Neural progenitor cell (in vitro differentiated cells): ENCODE measurements around the gene ZFYVE19. TPM values are rescaled to one million over a fixed set of nuclear protein-coding genes. Genes with fewer than 3 reads are reported as not detected.

ENCODE experiments used
- DNase-seq: peaks from one replicate; pipeline ENCODE4 v3.0.0-alpha.2; 2016; ENCODE audit warnings: low spot score
- H2AFZ ChIP-seq: fragments of 200-600 bp; sonication (generic); replicated peaks from 2 replicates; pipeline ENCODE4 v1.6.1; 2016; ENCODE audit warnings: antibody characterized with exemption
- H3F3A ChIP-seq: fragments of 200-600 bp; sonication (generic); 2 replicates; pipeline ENCODE4 v1.6.1; 2016; ENCODE audit warnings: antibody characterized with exemption, low read depth
- H3K27ac ChIP-seq: fragments of 200-600 bp; sonication (generic); 2 replicates; pipeline ENCODE4 v1.5.1; 2016; ENCODE audit warnings: mild to moderate bottlenecking
- H3K27me3 ChIP-seq: fragments of 200-600 bp; sonication (generic); 2 replicates; pipeline ENCODE4 v1.6.1; 2016; ENCODE audit warnings: mild to moderate bottlenecking, moderate library complexity
- H3K36me3 ChIP-seq: fragments of 200-600 bp; sonication (generic); 2 replicates; pipeline ENCODE4 v1.5.1; 2016
- H3K4me1 ChIP-seq: fragments of 200-600 bp; sonication (generic); 2 replicates; pipeline ENCODE4 v1.6.1; 2016; ENCODE audit warnings: mixed run types
- H3K4me2 ChIP-seq: fragments of 200-600 bp; sonication (generic); 2 replicates; pipeline ENCODE4 v1.6.1; 2016
- H3K4me3 ChIP-seq: fragments of 200-600 bp; sonication (generic); 2 replicates; pipeline ENCODE4 v1.5.1; 2016
- H3K79me2 ChIP-seq: fragments of 200-600 bp; sonication (generic); 2 replicates; pipeline ENCODE4 v1.6.1; 2016; ENCODE audit warnings: low read depth
- H3K9ac ChIP-seq: fragments of 200-600 bp; sonication (generic); 2 replicates; pipeline ENCODE4 v1.6.1; 2016
- H3K9me3 ChIP-seq: fragments of 200-600 bp; sonication (generic); 2 replicates; pipeline ENCODE4 v1.5.1; 2016; ENCODE audit warnings: low read depth
- H4K20me1 ChIP-seq: fragments of 200-600 bp; sonication (generic); 2 replicates; pipeline ENCODE4 v1.6.1; 2016; ENCODE audit warnings: low read depth
- H3K27ac Mint-ChIP-seq: 3 replicates; pipeline ENCODE4 v1.8.0; 2021; ENCODE audit warnings: mixed read lengths
- H3K27me3 Mint-ChIP-seq: 2 replicates; pipeline ENCODE4 v1.8.0; 2022; ENCODE audit warnings: low read depth, mild to moderate bottlenecking, inconsistent platforms, moderate library complexity, mixed read lengths; ENCODE audit not compliant: insufficient read depth
- H3K36me3 Mint-ChIP-seq: 3 replicates; pipeline ENCODE4 v1.8.0; 2021; ENCODE audit warnings: mixed read lengths
- H3K4me1 Mint-ChIP-seq: 3 replicates; pipeline ENCODE4 v1.8.0; 2021; ENCODE audit warnings: mixed read lengths
- H3K4me3 Mint-ChIP-seq: 3 replicates; pipeline ENCODE4 v1.8.0; 2021; ENCODE audit warnings: mild to moderate bottlenecking, moderate library complexity, mixed read lengths
- H3K9me3 Mint-ChIP-seq: 3 replicates; pipeline ENCODE4 v1.8.0; 2020; ENCODE audit warnings: mixed read lengths
- EZH2 ChIP-seq: fragments of 200-600 bp; sonication (generic); IDR thresholded peaks from 2 replicates; pipeline ENCODE4 v1.6.1; 2017; ENCODE audit warnings: antibody characterized with exemption, mild to moderate bottlenecking, moderate library complexity
- EZH2phosphoT487 ChIP-seq: fragments of 200-600 bp; sonication (generic); IDR thresholded peaks from 2 replicates; pipeline ENCODE4 v1.6.1; 2017; ENCODE audit warnings: antibody characterized with exemption
- total RNA-seq: library from RNA; depleted of rRNA; stranded (reverse); fragments of >200 nt; gene quantifications from 2 replicates; pipeline ENCODE4 v1.2.3, GENCODE V29; 2015; ENCODE audit warnings: low replicate concordance
- TF ChIP-seq, protein P1 (sequence below): fragments of 200-600 bp; sonication (generic); IDR thresholded peaks from 2 replicates; pipeline ENCODE4 v1.5.1; 2017; ENCODE audit warnings: antibody characterized with exemption, mild to moderate bottlenecking

Gene ZFYVE19
- total RNA-seq, 1 donor from 2014 or later: 19.3 TPM

DNA sequence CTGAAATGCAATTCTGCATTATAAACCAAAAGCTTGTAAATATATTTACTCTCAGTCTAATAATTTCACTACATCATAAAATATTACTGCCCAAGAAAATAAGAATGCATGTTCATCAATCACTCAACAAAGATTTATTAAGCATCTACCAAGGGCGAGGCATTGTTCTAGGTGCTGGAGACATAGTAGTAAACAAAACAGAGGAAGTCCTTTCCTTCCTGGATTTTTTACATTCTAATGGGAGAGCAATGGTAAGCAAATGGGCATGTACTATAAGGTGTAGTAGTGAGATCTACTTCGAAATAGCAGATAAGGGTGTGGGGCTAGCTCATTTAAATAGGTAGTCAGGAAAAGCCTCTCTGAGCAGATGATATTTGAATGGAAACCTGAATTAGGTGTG, 10.8 kb upstream of the ZFYVE19 start:
- peaks cover 14% of the 10 kb centered on the region for H3K4me1 ChIP-seq
- H4K20me1 ChIP-seq: peaks cover 4% of the 10 kb centered on the region
- Mint-ChIP-seq H3K27ac (peak overlapping the region; percentile 6), H3K36me3 (peaks cover 11% of the 10 kb centered on the region), H3K4me1 (peaks cover 38% of the 10 kb centered on the region), H3K27me3 (peaks cover 3% of the 10 kb centered on the region), H3K4me3 (no peak overlapping the region), H3K9me3 (no peaks in the 10 kb centered on the region)
- H3K9ac ChIP-seq: no peak overlapping the region
- H2AFZ ChIP-seq: no peak overlapping the region
- H3K27me3 ChIP-seq: no peaks in the 10 kb centered on the region
- no peak overlapping the region for H3K4me2 ChIP-seq
- H3K9me3 ChIP-seq: no peaks in the 10 kb centered on the region
- no peak for TF ChIP-seq EZH2phosphoT487
- TF ChIP-seq, protein P1, sequence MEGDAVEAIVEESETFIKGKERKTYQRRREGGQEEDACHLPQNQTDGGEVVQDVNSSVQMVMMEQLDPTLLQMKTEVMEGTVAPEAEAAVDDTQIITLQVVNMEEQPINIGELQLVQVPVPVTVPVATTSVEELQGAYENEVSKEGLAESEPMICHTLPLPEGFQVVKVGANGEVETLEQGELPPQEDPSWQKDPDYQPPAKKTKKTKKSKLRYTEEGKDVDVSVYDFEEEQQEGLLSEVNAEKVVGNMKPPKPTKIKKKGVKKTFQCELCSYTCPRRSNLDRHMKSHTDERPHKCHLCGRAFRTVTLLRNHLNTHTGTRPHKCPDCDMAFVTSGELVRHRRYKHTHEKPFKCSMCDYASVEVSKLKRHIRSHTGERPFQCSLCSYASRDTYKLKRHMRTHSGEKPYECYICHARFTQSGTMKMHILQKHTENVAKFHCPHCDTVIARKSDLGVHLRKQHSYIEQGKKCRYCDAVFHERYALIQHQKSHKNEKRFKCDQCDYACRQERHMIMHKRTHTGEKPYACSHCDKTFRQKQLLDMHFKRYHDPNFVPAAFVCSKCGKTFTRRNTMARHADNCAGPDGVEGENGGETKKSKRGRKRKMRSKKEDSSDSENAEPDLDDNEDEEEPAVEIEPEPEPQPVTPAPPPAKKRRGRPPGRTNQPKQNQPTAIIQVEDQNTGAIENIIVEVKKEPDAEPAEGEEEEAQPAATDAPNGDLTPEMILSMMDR: no peak
- TF ChIP-seq EZH2: no peak
- H3K79me2 ChIP-seq: peaks cover 15% of the 10 kb centered on the region
- DNase-seq: no peak
- H3K27ac ChIP-seq: no peak overlapping the region
- peaks cover 25% of the 10 kb centered on the region for H3F3A ChIP-seq
- H3K36me3 ChIP-seq: no peaks in the 10 kb centered on the region
- no peak overlapping the region for H3K4me3 ChIP-seq

DNA sequence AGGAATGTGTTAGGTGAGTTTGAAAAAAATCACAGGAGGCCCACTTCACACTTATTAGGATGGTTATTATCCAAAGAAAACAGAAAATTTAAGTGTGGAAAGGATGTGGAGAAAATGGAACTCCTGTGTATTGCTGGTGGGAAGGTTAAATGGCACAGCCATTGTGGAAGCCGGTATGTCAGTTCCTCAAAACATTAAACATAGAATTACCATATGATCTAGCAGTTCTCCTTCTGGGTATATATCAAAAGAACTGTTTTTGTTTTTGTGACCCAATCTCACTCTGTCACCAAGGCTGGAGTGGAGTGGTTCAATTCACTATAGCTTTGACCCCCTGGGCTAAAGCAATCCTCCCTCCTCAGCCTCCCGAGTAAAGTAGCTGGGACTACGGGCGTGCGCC, 10.4 kb upstream of the ZFYVE19 start:
- Histone ChIP-seq H3K4me2 (no peak overlapping the region), H4K20me1 (peaks cover 4% of the 10 kb centered on the region), H3K79me2 (peaks cover 15% of the 10 kb centered on the region), H3K27ac (no peak overlapping the region), H2AFZ (no peak overlapping the region), H3K36me3 (no peaks in the 10 kb centered on the region), H3K9me3 (no peaks in the 10 kb centered on the region), H3K4me3 (no peak overlapping the region), H3K27me3 (no peaks in the 10 kb centered on the region), H3K9ac (no peak overlapping the region), H3F3A (peaks cover 27% of the 10 kb centered on the region), H3K4me1 (peaks cover 14% of the 10 kb centered on the region)
- Mint-ChIP-seq H3K4me3 (no peak overlapping the region), H3K27ac (peak overlapping the region; percentile 6), H3K36me3 (peaks cover 13% of the 10 kb centered on the region), H3K4me1 (peaks cover 39% of the 10 kb centered on the region), H3K9me3 (no peaks in the 10 kb centered on the region), H3K27me3 (peaks cover 3% of the 10 kb centered on the region)
- TF ChIP-seq EZH2phosphoT487: no peak
- no peak for TF ChIP-seq EZH2
- TF ChIP-seq, protein P1: no peak
- DNase-seq: no peak

DNA sequence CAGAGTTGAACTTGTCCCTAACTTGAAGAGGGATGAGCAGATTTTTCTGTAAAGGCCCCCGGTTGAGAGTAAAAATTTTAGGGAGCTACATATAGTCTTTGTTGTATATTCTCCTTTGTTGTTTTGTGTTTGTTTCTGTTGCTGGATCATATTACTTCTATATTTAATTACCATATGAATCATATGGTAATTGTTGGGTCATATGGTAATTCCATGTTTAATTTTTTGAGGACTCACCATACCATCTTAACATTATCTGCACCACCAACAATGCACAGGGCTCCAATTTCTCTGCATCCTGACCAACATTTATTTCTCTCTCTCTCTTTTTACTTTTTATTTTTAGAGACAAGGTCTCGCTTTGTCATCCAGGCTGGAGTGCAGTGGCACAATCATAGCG, 7.4 kb upstream of the ZFYVE19 start:
- Histone ChIP-seq H3K9ac (no peak overlapping the region), H3K27ac (no peak overlapping the region), H3K79me2 (peaks cover 18% of the 10 kb centered on the region), H3K9me3 (no peaks in the 10 kb centered on the region), H3F3A (peaks cover 27% of the 10 kb centered on the region), H3K4me1 (peaks cover 14% of the 10 kb centered on the region), H3K27me3 (no peaks in the 10 kb centered on the region), H3K36me3 (no peaks in the 10 kb centered on the region), H2AFZ (no peak overlapping the region), H3K4me3 (no peak overlapping the region), H4K20me1 (peaks cover 4% of the 10 kb centered on the region), H3K4me2 (no peak overlapping the region)
- Mint-ChIP-seq H3K9me3 (no peaks in the 10 kb centered on the region), H3K27ac (peak overlapping the region; percentile 93), H3K4me1 (peaks cover 43% of the 10 kb centered on the region), H3K4me3 (peak overlapping the region; percentile 52), H3K36me3 (peaks cover 12% of the 10 kb centered on the region), H3K27me3 (peaks cover 2% of the 10 kb centered on the region)
- no peak for DNase-seq
- no peak for TF ChIP-seq EZH2phosphoT487
- TF ChIP-seq, protein P1: no peak
- no peak for TF ChIP-seq EZH2
